NCI-H510A treated with DMSO at 0.1 percent for 48 hours (cell line): ENCODE measurements around the gene RPS2.
"Not testable (repeated sequence)": the region's sequence is repeated elsewhere in the genome, so short reads cannot be mapped to it uniquely, and the experiment has no call there.

Experiments
- DNase-seq: peaks from one replicate; lab custom pipeline; 2025; lab: John Stamatoyannopoulos, UW

RPS2 gene

DNA sequence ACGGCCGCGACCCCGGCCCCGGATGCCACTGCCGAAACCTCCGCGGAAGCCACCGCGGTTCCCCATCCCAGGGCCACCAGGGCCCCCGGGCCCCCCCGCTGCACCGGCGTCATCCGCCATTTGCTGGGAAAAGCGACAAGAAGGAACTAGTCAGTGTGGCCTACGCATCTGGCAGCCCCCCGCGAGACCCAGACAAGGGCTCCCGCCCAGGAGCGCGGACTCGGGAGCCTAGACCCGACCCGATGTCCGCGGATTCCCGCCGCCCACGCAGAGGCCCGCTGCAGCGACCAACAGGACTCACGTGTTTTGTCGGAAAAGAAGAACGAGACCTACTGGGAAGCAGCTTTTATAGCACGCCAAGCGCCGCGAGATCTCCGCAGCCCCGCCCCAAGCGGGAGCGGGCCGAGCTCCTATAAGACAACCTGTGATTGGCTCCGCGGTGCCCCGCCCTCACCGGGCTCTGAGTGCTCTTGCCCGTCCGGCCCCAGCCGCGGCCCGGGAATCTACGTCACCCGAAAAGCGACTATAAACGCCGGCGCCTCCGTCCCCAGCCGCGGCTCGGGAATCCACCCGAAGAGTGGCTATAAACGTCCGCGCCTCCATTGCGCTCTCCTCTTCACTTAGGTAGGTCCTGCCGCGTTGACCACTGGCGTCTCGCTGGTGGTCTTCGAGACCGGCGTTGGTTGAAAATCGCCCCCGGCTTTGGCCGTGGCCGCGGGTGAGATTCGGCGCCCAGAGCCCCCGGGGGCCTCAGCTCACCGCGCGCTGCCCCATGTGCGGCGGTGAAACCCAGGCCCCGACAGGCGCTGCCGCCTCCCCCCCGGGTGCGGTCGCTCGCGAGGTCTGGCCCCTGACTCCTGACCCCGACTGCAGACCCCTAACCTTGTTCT is at the start of gene RPS2:
TSS of gene RPS2 (minus strand) at position 321 of the 890 bp plus-strand sequence. CDS start at position 120, 201 bp downstream.
- DNase-seq: peak; percentile 92

DNA sequence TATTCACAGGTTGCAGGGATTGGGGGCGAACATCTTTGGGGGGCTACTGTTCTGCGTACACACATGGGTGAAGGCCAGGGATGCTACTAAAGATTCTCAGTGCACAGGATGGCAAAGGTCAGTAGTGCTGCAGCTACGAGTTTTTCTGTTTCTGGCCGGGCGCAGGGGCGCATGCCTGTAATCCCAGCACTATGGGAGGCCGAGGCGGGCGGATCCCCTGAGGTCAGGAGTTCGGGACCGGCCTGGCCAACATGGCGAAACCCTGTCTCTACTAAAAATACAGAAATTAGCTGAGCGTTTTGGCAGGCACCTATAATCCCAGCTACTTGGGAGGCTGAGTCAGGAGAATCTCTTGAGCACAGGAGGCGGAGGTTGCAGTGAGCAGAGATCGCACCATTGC is 48.9 kb upstream of the RPS2 start:
- DNase-seq: no peak

DNA sequence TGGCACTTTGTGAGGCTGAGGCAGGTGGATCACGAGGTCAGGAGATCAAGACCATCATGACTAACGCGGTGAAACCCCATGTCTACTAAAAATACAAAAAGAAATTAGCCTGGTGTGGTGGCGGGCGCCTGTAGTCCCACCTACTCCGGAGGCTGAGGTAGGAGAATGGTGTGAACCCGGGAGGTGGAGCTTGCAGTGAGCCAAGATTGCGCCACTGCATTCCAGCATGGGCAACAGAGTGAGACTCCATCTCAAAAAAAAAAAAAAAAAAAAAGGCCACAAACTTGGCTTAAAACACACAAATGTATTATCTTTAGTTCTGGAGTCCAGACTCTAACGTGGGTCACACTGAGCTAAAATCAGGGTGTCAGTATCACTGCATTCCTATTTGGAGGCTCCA is 47.1 kb upstream of the RPS2 start:
- DNase-seq: not testable (repeated sequence)

DNA sequence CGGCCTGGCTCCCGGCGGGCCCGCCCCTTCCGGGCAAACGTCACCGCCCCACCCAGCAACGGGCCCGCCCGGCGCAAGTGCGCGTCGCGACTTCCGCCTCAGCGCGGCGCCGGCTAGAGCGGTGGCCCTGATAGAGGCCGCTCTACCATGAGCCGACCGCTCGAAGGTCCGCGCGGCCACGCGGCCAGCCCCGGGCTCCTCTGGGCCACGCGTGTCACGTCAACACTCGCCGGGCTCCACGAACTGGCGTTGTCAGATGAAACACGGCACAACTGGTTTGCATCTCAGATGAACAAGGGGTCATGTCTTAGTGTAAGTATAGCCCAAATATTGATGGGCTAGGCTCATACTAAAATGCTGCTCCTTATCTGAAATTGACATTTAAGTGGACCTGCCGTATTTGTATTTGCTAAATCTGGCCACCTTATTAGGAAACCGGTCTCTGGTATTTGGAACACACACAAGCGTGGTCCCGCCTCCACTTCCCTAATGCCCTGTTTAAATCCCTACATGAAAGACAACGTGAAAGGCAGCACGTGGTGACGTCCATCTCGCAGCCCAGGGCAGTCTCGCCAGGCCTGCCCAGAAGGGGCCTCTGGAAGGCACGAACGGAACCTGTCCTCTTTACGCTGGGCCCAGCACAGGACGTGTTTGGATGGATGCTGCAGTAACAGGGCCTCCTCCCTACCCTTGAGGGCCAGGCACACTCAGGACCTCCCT is 45.3 kb upstream of the RPS2 start, which contains the start of gene ZNF598:
TSS of gene ZNF598 (minus strand) at position 31 of the 720 bp plus-strand sequence.
- peak; percentile 47 for DNase-seq

DNA sequence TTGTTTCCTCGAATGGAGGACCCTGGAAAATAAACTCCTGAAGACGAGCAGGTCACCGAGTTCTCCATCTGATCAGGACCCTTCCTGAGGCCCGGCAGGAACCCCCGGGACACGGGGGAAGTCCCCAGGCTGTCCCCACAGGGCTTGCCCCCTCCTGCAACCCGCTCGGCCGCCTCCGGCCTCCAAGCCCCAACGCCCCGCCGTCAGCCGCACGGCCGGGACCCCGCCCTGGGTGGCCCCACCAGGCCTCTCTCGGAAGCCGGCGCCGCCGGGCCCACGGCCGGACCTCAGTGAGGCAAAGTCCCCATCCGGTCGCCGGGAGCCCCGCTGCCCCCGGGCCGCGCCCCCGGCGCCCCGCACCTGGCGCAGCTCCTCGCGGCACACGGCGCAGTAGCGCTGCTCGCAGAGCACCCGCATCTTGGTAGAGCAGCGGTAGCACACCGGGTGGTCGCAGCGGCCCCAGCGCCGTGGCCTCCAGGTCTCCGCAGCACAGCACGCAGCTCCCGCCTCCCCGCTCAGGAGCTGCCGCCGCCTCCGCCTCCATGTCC is 44.6 kb upstream of the RPS2 start:
- DNase-seq: no peak

DNA sequence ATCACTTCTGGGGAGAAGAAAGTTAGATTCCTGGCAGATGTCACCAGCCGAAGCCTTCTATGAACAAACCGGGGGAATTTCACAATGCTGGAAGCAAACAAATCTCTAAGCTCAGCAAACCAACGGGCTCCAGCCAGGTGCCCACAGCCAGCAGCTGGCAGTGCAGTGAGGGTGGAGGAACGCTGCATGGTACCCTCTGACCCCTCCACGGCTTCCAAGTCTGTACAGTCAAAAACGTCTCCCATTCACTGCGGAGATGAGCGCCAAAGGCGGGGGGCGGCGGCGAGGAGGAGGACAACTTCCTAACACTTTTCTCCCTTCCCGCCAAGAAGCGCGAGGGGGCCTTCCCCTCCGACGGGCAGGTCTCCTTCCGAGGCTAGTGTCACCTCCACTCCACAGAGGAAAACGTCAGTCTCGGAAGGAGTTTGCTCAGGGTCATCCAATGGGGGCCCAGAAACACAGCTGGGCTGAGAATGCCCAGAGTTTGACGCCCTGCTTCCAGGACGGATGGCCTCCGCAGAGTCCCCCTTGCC is 44.1 kb upstream of the RPS2 start:
- no peak for DNase-seq

DNA sequence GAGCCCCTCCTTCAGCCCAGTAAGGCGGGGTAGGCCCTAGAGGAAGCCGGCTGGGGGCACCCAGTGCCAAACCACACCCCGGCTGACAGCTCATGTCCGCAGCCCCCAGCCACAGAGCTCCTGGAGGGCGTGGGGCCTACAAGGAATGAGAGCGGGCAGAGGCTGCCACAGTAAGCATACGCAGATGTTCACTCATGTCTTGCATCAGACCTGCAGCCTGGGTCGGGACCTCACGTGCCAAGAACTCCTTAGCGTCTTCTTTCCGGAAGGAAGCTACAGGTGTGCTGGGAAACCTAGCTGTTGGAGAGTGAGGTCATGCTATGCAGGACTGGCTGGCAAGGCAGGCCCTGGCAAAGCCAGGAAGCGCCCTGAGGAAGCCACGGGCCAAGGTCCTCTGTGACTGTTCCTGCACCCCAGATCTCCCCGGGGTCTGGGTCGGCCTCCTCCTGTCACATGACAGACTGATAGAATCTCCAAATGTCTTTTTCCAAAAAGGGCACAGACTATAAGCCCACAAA is 43.4 kb upstream of the RPS2 start:
- DNase-seq: no peak

DNA sequence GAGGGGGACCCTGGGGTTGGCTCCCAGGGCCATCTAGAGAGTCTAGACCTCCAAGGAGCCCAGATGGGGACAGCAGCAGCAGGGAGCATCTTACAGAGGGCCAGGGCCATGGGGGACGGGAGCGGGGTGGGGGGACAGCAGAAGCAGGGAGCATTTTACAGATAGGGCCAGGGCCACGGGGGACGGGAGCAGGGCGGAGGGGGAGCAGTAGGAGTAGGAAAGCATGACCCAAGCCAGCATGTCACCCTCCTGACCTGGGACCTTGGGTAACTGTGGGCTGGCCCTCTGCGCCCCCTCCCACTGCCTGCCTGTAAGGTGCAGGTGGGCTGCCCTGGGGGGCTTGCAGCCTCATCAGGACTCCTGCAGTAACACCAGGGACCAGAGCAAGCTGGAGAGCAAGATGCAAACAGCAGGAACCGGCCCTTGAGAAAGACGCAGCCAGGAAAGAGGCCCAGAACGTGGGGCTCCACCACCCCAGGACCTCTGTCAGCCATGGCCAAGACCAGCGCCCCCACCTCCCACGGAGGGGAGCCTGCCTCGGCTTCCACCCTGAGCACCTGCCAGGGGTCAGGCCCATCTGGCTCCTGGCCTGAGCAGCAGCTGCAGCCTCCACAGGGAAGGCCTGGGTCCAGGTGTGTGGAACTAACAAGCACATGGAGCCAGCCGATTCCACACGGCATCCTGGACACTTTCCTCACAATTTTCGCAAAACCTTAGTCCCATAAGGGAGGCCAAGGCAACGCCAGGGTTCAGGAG is 42.6 kb upstream of the RPS2 start:
- no peak for DNase-seq

DNA sequence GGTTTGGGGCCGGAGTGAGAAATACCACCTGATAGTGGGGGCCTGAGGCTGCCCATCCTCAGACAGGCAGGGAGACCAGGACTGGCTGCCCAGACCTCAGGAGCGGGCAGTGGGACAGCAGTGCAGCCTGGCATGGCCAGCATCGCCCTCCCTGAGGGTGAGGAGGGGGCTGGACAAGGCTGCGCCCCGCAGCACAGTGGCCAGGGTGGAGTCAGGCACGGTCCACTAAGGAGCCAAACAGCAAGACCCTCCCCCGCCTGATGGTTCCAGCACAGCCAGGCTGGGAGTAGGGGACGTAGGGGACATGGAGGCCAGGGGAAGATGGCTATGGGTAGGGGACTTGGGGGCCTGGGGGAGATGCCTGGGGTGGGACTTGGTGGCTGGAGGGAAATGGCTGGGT is 41.7 kb upstream of the RPS2 start:
- DNase-seq: no peak

DNA sequence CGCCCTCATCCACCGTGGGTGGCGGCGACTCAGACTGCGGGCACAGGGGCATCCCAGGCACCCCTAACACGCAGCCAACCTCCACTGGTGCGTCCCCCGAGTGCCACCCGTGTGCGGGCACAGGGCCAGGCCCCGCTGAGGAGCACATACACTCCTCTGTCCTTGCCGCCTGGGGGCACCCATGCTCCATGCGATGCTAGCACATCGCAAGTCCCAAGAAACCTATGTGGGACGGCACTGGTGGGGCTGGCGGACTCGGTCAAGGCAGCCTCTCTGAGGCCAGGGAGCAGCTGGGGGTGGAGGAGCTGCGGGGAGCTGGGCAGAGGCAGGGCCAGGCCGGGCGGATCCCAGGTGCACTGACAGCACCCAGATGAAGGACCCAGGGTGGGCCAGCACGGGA is 41.0 kb upstream of the RPS2 start:
- no peak for DNase-seq

DNA sequence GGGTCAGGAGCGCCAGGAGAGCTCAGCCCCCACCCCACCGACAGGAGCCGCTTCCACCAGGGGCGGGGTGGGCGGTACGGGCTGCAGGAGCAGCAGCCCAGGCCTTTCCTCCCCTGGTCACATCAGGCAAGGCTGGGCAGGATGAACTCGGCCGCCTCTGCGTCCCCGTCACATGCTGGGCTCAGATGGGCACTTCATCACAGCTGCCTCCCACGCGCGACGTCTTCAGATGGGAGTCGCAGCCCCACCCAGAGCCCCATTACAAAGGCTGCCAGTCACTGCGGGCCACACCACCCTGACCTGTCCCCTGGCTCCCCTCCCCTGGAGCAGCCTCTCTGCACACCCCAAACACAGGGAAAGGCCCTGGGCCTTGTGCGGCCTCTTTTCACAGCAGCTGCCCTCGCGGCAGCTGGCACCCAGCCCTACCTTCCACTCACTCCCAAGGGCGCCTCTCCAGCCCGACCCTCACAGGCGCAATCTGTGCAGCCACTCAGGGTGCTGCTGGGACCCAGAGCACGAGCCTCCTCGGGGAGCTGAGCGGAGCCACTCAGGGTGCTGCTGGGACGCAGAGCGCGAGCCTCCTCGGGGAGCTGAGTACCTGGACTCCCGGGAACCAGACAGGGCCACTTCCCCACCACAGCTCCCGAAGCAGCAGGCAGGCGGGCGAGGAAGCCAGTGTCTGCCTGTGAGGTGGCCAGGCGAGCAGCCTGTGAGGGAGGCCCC is 40.3 kb upstream of the RPS2 start:
- no peak for DNase-seq

DNA sequence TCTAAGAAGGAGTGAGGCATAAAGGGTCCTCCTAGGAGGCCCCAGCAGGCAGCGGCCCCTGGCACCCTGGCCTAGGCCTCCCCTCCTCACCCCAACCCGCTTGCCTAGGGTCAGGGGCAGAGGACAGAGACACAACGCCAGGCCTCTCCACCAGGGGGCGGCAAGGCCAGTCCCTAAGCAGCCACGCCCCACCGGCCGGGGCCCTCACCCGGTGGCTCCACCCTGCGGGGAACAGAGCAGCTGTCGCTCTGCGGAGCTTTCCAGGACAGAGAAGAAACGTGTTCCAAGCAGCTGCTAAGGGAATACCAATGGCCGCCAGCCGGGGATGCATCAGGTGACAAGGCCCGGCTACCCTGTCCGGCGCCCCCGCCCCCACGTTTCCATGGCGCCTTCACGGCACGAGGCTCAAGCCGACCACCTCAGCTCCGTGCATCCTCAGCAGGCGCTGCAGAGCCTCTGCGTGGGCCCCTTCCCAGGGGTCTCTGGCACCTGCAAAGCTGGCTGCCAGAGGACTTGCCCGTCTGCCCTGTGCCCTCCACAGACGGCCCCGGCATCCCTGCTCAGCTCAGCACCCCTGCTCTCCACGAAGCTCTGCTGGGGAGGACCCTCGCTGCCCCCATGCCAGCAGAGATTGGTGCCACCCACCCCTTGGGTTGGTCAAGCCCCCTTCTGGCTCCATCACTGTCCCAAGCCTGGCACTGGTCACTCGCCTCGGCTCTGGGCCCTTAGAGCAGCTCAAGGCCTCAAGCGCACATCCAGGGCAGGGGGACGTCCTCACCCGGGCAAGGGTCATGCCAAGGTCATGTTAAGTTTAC is 39.4 kb upstream of the RPS2 start:
- DNase-seq: peak; percentile 68

DNA sequence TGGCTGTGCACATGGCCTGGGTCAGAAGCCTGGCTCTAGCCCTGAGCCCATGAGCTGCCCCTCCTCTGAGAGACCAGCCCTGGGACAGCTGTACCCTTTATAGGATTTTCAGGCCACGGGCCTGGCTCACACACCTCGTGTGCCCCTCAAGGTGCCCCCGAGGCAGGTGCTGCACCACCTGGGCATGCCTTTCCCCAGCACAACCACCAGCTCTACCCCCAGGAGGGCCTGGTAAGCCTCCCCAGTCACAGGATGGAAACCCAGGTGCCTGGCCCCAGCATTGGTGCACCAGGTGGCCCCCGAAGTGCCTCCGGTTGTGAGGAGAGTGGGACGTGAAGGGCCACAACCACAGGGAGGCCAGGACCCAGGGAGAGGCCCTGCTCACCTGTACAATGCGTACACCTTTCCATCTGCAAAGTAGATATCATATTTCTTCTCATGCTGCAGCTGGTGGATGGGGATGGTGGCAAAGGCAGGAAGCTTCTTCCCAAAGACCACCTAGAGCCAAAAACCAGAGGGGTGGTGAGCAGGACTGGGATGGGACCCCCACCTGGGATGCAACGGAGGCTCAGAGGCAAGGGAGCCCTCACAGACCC is 38.7 kb upstream of the RPS2 start:
- DNase-seq: no peak

DNA sequence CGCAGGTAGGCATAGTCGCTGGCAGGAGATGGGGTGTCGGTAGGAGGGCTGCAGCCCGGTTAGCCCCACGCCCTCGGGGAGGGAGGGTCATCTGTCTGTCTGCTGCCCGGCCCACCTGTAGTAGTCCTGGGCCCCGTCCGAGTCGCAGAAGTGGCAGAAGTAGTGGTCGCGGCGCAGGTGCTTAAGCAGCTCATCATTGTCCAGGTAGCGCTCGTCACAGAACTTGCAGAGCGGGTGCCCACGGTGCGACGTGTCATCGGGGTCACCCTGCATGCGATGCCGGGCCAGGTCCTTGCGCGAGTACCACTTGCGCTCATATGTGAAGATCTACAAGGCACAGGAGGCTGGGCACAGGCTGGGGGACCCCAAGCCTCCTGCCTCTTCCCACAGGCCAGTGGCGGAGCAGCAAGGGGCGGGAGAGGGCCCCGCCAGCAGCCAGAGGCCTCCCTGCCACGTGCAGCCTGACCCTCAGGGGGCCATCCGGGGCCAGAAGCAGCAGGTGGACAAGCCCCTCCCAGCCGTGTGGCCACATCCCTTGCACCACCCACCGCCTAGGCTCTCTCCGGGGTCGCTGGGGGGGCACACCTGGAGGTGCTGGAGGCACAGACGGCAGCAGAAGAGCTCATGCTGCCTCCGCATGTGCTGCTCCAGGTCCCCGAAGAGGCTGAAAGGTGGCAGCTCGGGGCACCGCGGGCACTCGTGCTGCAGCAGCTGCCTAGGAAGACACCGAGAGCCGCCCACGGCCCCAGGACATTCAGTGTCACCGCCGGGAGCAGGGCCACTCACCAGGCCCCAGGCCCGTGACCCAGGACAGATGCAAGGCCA is 38.0 kb upstream of the RPS2 start:
- no peak for DNase-seq

DNA sequence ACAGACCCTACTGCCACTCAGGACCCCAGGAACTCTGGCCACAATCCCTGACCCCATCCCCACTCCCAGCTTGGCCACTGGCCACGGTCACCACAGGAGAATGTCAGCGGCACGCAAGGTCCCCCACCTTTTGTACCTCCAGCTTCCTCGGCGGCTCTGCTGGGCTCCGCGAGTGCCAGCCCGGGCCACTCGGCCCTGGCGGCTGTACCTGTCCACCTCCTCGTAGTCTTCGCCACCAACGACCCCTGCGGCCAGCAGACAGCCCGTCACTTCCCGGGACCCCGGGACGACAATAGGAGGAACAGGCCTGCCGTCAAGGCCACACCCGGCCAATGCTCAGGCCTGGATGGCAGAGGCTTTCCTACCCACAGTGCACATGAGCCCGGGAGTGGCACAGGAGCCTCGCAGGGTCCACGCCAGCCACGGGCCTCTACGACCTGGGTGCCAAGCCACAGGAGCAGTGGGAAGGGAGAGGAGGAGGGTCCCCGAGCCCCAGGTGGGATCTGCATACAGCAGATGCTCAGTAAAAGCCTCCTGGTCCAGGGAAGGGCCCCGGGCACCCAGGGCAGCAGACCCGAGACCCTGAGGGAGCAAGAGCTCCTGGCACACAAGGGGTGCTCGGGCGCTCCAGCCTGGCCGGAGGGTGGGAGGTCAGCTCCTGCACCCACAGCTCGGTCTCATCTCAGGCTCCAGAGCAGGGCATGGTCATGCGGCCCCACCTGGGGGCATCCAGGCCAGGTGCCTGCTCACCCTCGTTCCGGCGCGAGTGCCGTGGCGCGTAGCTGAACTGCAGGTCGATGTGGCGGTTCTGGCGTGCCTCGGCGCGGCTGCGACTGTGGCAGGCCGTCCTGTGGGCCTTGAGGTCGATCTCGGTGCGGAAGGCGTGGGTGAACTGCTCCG is 37.1 kb upstream of the RPS2 start:
- DNase-seq: no peak

DNA sequence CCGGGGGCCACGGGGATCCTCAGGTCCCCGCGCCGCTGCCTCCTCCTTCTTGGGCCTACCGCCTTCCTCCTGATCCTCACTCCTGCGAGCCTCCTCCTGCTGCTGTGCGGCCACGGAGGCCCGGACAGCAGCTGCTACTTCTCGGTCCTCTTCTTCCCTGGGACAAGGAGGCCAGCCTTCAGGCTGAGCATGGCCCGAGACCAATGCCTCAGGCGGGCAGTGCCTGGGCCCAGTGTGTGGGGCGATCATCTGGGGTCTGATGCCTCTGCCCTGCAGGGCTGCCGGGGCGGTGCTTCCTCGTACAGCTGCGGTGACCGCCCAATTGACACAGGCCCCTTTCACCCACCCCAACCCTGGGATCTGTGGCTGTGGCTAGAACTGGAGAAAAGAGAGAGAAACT is 36.4 kb upstream of the RPS2 start:
- DNase-seq: no peak

DNA sequence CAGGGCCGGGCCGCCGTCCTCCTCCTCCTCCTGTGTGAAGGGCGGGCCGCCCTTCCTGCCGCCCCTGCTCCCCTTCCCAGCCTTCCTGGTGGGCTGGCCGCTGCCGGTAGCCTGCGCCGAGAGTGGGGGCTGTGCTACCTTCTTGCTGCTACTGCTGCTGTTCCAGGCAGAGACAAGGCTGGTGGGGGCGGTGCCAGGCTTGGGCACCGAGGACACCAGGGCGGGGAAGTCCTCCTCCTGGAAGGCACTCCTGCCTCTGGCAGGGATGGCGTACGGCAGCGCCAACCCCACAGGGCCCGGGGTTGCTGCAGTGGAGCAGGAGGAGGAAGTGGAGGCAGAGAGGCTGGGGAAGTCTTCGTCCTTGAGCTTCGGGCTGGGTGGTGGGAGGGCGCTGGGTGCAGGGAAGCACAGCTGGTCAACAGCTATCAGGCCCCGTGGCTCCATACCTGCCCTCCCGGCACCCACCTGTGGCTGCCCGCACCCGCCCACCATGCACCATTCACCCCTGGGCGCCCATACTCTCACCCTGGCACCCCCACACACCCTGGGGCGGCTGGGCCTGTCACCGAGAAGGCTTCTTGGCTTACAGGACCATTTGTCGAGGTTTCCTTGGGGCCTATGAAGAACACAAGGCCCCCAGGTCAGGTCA is 35.4 kb upstream of the RPS2 start:
- DNase-seq: no peak
